Gastrocnemius medialis (tissue), 4 donors: ENCODE data around the gene TATDN2.

Source experiments
- CTCF ChIP-seq, 5 experiments: fragments of 450-650 bp in 3 of 5; fragments of 200-600 bp in 2 of 5; sonication (generic) in 2 of 5; IDR thresholded peaks in 4 of 5; conservative IDR thresholded peaks in 1 of 5; 1 replicate in 4 of 5; 2 replicates in 1 of 5; pipeline ENCODE4 v1.5.1; 2016 to 2019; ENCODE audit warnings: antibody characterized with exemption in 5 of 5, mild to moderate bottlenecking in 3 of 5, moderate library complexity in 3 of 5
- POLR2A ChIP-seq, 2 donors: fragments of 450-650 bp; IDR thresholded peaks; one replicate each; pipeline ENCODE4 v1.6.1; 2017; ENCODE audit warnings: antibody characterized with exemption in 2 of 2, mild to moderate bottlenecking in 2 of 2, moderate library complexity in 2 of 2

- no peak for TF ChIP-seq CTCF (IDR thresholded peaks at IDR 0.05 in 4 of 5, conservative IDR thresholded peaks at IDR 0.05 in 1 of 5)
- TF ChIP-seq POLR2A (IDR thresholded peaks at IDR 0.05): no peak
Measured at GRCh38 chr3:10253731-10254130, 5.5 kb downstream of the TATDN2 start.
